SU-DHL-6 (cell line): ENCODE data around the gene FHOD1.

Source experiments
- H2AFZ ChIP-seq: fragments of 200-600 bp; sonication (generic); 2 replicates; pipeline ENCODE4 v1.6.1; 2014; ENCODE audit warnings: low read depth, mild to moderate bottlenecking, moderate library complexity, mixed read lengths, antibody characterized with exemption, low read length; ENCODE audit not compliant: severe bottlenecking
- H3F3A ChIP-seq: fragments of 200-600 bp; shearing (Covaris generic); 2 replicates; pipeline ENCODE4 v1.6.0; 2016; ENCODE audit warnings: antibody characterized with exemption, mild to moderate bottlenecking; ENCODE audit not compliant: insufficient read depth
- H3K27ac ChIP-seq: fragments of 200-600 bp; sonication (generic); 2 replicates; pipeline ENCODE4 v1.5.1; 2016; ENCODE audit warnings: low read depth, mild to moderate bottlenecking, low read length, moderate library complexity, mixed read lengths
- H3K27me3 ChIP-seq: fragments of 200-600 bp; sonication (generic), shearing (Covaris generic); 2 replicates; pipeline ENCODE4 v1.6.0; 2014; ENCODE audit warnings: mild to moderate bottlenecking, low read length
- H3K36me3 ChIP-seq: fragments of 200-600 bp; sonication (generic); 2 replicates; pipeline ENCODE4 v1.6.1; 2014; ENCODE audit warnings: mild to moderate bottlenecking, low read length, mixed read lengths
- H3K4me2 ChIP-seq: fragments of 300-600, 200-600 bp; shearing (Covaris generic), sonication (generic); 2 replicates; pipeline ENCODE4 v1.6.0; 2014; ENCODE audit warnings: low read length, low read depth, mild to moderate bottlenecking; ENCODE audit not compliant: poor library complexity, severe bottlenecking
- H3K4me3 ChIP-seq: fragments of 200-600 bp; sonication (generic); 2 replicates; pipeline ENCODE4 v1.5.1; 2014; ENCODE audit warnings: antibody characterized with exemption, low read length, mild to moderate bottlenecking, mixed read lengths; ENCODE audit not compliant: insufficient read depth, poor library complexity, severe bottlenecking
- H3K79me2 ChIP-seq: fragments of 200-600 bp; sonication (generic); 2 replicates; pipeline ENCODE4 v1.6.1; 2014; ENCODE audit warnings: mild to moderate bottlenecking, low read length, moderate library complexity; ENCODE audit not compliant: insufficient read depth
- H3K9ac ChIP-seq: fragments of 200-600 bp; sonication (generic); 2 replicates; pipeline ENCODE4 v1.7.0; 2014; ENCODE audit warnings: mild to moderate bottlenecking, low read length
- H3K9me2 ChIP-seq: fragments of 200-600 bp; sonication (generic); replicated peaks from 2 replicates; pipeline ENCODE4 v1.6.1; 2014; ENCODE audit warnings: low read length; ENCODE audit not compliant: insufficient read depth
- H3K9me3 ChIP-seq: fragments of 200-600 bp; sonication (generic); 2 replicates; pipeline ENCODE4 v1.6.1; 2014; ENCODE audit warnings: low read length, mixed read lengths; ENCODE audit not compliant: insufficient read depth
- H4K20me1 ChIP-seq: fragments of 200-600 bp; sonication (generic); 2 replicates; pipeline ENCODE4 v1.6.1; 2014; ENCODE audit warnings: low read depth, mild to moderate bottlenecking, antibody characterized with exemption, low read length, moderate library complexity, mixed read lengths
- CTCF ChIP-seq: fragments of 200-600 bp; sonication (generic); IDR thresholded peaks from one replicate; pipeline ENCODE4 v1.5.1; 2017; ENCODE audit warnings: antibody characterized with exemption, mild to moderate bottlenecking, low read length, moderate library complexity; ENCODE audit not compliant: insufficient read depth, poor library complexity, severe bottlenecking
- EZH2phosphoT487 ChIP-seq: fragments of 200-600 bp; sonication (generic), shearing (Covaris generic); conservative IDR thresholded peaks from 2 replicates; pipeline ENCODE4 v1.6.1; 2018; ENCODE audit warnings: mild to moderate bottlenecking, antibody characterized with exemption, low read length, moderate library complexity, mixed read lengths

The FHOD1 gene

GRCh38 chr16:67270931-67271338 lies 23.7 kb upstream of the FHOD1 start:
- H3K9ac ChIP-seq = no peak overlapping the region
- no peak overlapping the region for H3K4me3 ChIP-seq
- H3F3A ChIP-seq = no peaks in the 10 kb centered on the region
- H3K36me3 ChIP-seq = no peaks in the 10 kb centered on the region
- H3K9me2 ChIP-seq = no peaks in the 10 kb centered on the region
- no peak overlapping the region for H3K27ac ChIP-seq
- H3K9me3 ChIP-seq = no peaks in the 10 kb centered on the region
- H4K20me1 ChIP-seq = no peaks in the 10 kb centered on the region
- H3K4me2 ChIP-seq = no peak overlapping the region
- no peaks in the 10 kb centered on the region for H3K79me2 ChIP-seq
- H2AFZ ChIP-seq = no peak overlapping the region
- H3K27me3 ChIP-seq = no peaks in the 10 kb centered on the region
- no peak for TF ChIP-seq CTCF
- TF ChIP-seq EZH2phosphoT487 = no peak

- H3K4me2 ChIP-seq = no peak overlapping the region
- H3K9me3 ChIP-seq = no peaks in the 10 kb centered on the region
- no peak overlapping the region for H3K9ac ChIP-seq
- no peaks in the 10 kb centered on the region for H3K9me2 ChIP-seq
- no peak overlapping the region for H2AFZ ChIP-seq
- no peaks in the 10 kb centered on the region for H3K27me3 ChIP-seq
- TF ChIP-seq EZH2phosphoT487 = no peak
- no peak for TF ChIP-seq CTCF
- no peaks in the 10 kb centered on the region for H3K79me2 ChIP-seq
- no peak overlapping the region for H3K4me3 ChIP-seq
- no peaks in the 10 kb centered on the region for H4K20me1 ChIP-seq
- no peak overlapping the region for H3K27ac ChIP-seq
- H3F3A ChIP-seq = no peaks in the 10 kb centered on the region
- no peaks in the 10 kb centered on the region for H3K36me3 ChIP-seq
Measured at GRCh38 chr16:67269766-67270165, 22.5 kb upstream of the FHOD1 start.

- TF ChIP-seq EZH2phosphoT487 (no peak), CTCF (no peak)
- H3K36me3 ChIP-seq = no peaks in the 10 kb centered on the region
- no peak overlapping the region for H3K9ac ChIP-seq
- no peaks in the 10 kb centered on the region for H3F3A ChIP-seq
- no peaks in the 10 kb centered on the region for H3K79me2 ChIP-seq
- no peaks in the 10 kb centered on the region for H4K20me1 ChIP-seq
- no peaks in the 10 kb centered on the region for H3K27me3 ChIP-seq
- H2AFZ ChIP-seq = no peak overlapping the region
- no peaks in the 10 kb centered on the region for H3K9me3 ChIP-seq
- no peaks in the 10 kb centered on the region for H3K9me2 ChIP-seq
- H3K4me2 ChIP-seq = no peak overlapping the region
- H3K4me3 ChIP-seq = no peak overlapping the region
- no peak overlapping the region for H3K27ac ChIP-seq
Measured at GRCh38 chr16:67268136-67268579, 20.9 kb upstream of the FHOD1 start.

- H3K36me3 ChIP-seq = no peaks in the 10 kb centered on the region
- TF ChIP-seq CTCF = no peak
- no peak for TF ChIP-seq EZH2phosphoT487
Measured at GRCh38 chr16:67265834-67266233, 18.6 kb upstream of the FHOD1 start.

More at GRCh38 chr16:67265834-67266233, 18.6 kb upstream of the FHOD1 start:
- H3K4me2 ChIP-seq = no peak overlapping the region
- no peaks in the 10 kb centered on the region for H3K9me2 ChIP-seq
- H3K79me2 ChIP-seq = no peaks in the 10 kb centered on the region
- no peak overlapping the region for H3K4me3 ChIP-seq
- no peak overlapping the region for H3K9ac ChIP-seq
- H4K20me1 ChIP-seq = no peaks in the 10 kb centered on the region
- H3K9me3 ChIP-seq = no peaks in the 10 kb centered on the region
- no peak overlapping the region for H2AFZ ChIP-seq
- no peaks in the 10 kb centered on the region for H3F3A ChIP-seq
- no peak overlapping the region for H3K27ac ChIP-seq
- H3K27me3 ChIP-seq = no peaks in the 10 kb centered on the region
